ENCODE data around the gene STON2.

DNA sequence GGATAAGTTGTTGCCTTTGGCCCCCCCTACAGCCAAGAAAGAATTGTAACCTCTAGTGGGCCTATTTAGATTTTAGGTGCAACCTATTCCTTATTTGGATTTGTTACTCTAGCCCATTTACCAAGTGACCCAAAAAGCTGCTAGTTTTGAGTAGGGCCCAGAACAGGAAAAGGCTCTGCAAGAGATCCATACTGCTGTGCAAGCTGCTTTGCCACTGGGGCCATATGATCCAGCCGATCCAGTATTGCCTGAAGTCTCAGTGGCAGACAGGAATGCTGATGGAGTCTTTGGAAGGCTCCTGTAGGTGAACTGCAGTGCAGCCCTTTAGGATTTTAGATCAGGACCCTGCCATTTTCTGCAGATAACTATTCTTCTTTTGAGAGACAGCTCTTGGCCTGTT is 166.5 kb downstream of the STON2 start:
- TF ChIP-seq, protein P1, sequence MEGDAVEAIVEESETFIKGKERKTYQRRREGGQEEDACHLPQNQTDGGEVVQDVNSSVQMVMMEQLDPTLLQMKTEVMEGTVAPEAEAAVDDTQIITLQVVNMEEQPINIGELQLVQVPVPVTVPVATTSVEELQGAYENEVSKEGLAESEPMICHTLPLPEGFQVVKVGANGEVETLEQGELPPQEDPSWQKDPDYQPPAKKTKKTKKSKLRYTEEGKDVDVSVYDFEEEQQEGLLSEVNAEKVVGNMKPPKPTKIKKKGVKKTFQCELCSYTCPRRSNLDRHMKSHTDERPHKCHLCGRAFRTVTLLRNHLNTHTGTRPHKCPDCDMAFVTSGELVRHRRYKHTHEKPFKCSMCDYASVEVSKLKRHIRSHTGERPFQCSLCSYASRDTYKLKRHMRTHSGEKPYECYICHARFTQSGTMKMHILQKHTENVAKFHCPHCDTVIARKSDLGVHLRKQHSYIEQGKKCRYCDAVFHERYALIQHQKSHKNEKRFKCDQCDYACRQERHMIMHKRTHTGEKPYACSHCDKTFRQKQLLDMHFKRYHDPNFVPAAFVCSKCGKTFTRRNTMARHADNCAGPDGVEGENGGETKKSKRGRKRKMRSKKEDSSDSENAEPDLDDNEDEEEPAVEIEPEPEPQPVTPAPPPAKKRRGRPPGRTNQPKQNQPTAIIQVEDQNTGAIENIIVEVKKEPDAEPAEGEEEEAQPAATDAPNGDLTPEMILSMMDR (IDR thresholded peaks at IDR 0.05) = no peak
- no peak for TF ChIP-seq POLR2A (IDR thresholded peaks at IDR 0.05)

Measured in ovary (tissue), 3 donors.